WTC11 (cell line): ENCODE data around the gene CREB3L4. TPM values are rescaled to one million over a fixed set of nuclear protein-coding genes. Genes with fewer than 3 reads are reported as not detected.
"Not testable (repeated sequence)": the region's sequence is repeated elsewhere in the genome, so short reads cannot be mapped to it uniquely, and the experiment has no call there.

Experiments used
- ATAC-seq: fragments of 200-7000 bp; cut with Tn5 transposase; 2 replicates; pipeline ENCODE4 v1.10.0; 2021; ENCODE audit warnings: mild to moderate bottlenecking, moderate library complexity
- CTCF ChIA-PET: fragments of 300-600 bp; sonication (Branson Sonifier 250); formaldehyde crosslinking; loops from one replicate; lab custom pipeline; 2021; ENCODE audit warnings: antibody characterized with exemption; lab: Charles Lee
- POLR2A ChIA-PET: fragments of 350-600 bp; sonication (Branson Sonifier 250); formaldehyde crosslinking; loops from one replicate; lab custom pipeline; 2021; ENCODE audit warnings: antibody characterized with exemption; lab: Charles Lee
- DNase-seq: peaks from one replicate; pipeline ENCODE4 v3.0.0; 2021; ENCODE audit warnings: low spot score
- H3K27ac Mint-ChIP-seq: 2 replicates; pipeline ENCODE4 v1.8.0; 2021; ENCODE audit warnings: mixed read lengths
- H3K27me3 Mint-ChIP-seq: 2 replicates; pipeline ENCODE4 v1.8.0; 2021; ENCODE audit warnings: low read depth, mild to moderate bottlenecking, moderate library complexity, mixed read lengths
- H3K36me3 Mint-ChIP-seq: 2 replicates; pipeline ENCODE4 v1.8.0; 2021; ENCODE audit warnings: mixed read lengths
- H3K4me1 Mint-ChIP-seq: 2 replicates; pipeline ENCODE4 v1.8.0; 2022; ENCODE audit warnings: mixed read lengths
- H3K4me3 Mint-ChIP-seq: 2 replicates; pipeline ENCODE4 v1.8.0; 2021; ENCODE audit warnings: mild to moderate bottlenecking, moderate library complexity, mixed read lengths
- H3K9me3 Mint-ChIP-seq: 2 replicates; pipeline ENCODE4 v1.8.0; 2021; ENCODE audit warnings: mixed read lengths
- CBFB ChIP-seq: sonication (generic); formaldehyde crosslinking; IDR thresholded peaks from 2 replicates; pipeline ENCODE4 v1.8.1; 2022; ENCODE audit warnings: mild to moderate bottlenecking, low read depth, missing genetic modification reagents
- CREM ChIP-seq: sonication (generic); formaldehyde crosslinking; IDR thresholded peaks from 2 replicates; pipeline ENCODE4 v1.8.1; 2022; ENCODE audit warnings: mild to moderate bottlenecking, missing genetic modification reagents, moderate library complexity
- CTCF ChIP-seq: fragments of 200-600 bp; IDR thresholded peaks from 2 replicates; pipeline ENCODE4 v1.8.0; 2022; ENCODE audit warnings: antibody characterized with exemption
- ESRRA ChIP-seq: sonication (generic); formaldehyde crosslinking; IDR thresholded peaks from 2 replicates; pipeline ENCODE4 v1.8.1; 2022; ENCODE audit warnings: mild to moderate bottlenecking, missing genetic modification reagents, borderline replicate concordance
- HMGXB4 ChIP-seq: sonication (generic); formaldehyde crosslinking; IDR thresholded peaks from 2 replicates; pipeline ENCODE4 v1.8.1; 2023; ENCODE audit warnings: mild to moderate bottlenecking, moderate library complexity, missing genetic modification reagents
- NFYB ChIP-seq: sonication (generic); formaldehyde crosslinking; conservative IDR thresholded peaks from 2 replicates; pipeline ENCODE4 v1.8.0; 2022; ENCODE audit warnings: low read depth, missing genetic modification reagents
- SMAD3 ChIP-seq: sonication (generic); formaldehyde crosslinking; IDR thresholded peaks from 2 replicates; pipeline ENCODE4 v1.8.0; 2022; ENCODE audit warnings: missing genetic modification reagents, mild to moderate bottlenecking, borderline replicate concordance
- SOX15 ChIP-seq: fragments of 250-450 bp; sonication (Bioruptor Pico); IDR thresholded peaks from 2 replicates; pipeline ENCODE4 v1.9.0; 2021; ENCODE audit warnings: mild to moderate bottlenecking
- ZNF138 ChIP-seq: sonication (generic); formaldehyde crosslinking; conservative IDR thresholded peaks from 2 replicates; pipeline ENCODE4 v1.8.1; 2022; ENCODE audit warnings: mild to moderate bottlenecking, moderate library complexity, missing genetic modification reagents
- ZNF232 ChIP-seq: sonication (generic); formaldehyde crosslinking; IDR thresholded peaks from 2 replicates; pipeline ENCODE4 v1.8.0; 2022; ENCODE audit warnings: mild to moderate bottlenecking, missing genetic modification reagents
- ZNF263 ChIP-seq: sonication (generic); formaldehyde crosslinking; IDR thresholded peaks from 2 replicates; pipeline ENCODE4 v1.8.1; 2022; ENCODE audit warnings: low read depth, mild to moderate bottlenecking, moderate library complexity, missing genetic modification reagents
- ZNF317 ChIP-seq: sonication (generic); formaldehyde crosslinking; IDR thresholded peaks from 2 replicates; pipeline ENCODE4 v1.8.1; 2023; ENCODE audit warnings: low read depth, mild to moderate bottlenecking, moderate library complexity, missing genetic modification reagents, borderline replicate concordance
- total RNA-seq: library from RNA; stranded (reverse); gene quantifications from 3 replicates; pipeline ENCODE4 v1.2.3, GENCODE V29; 2021
- TF ChIP-seq, protein P1 (sequence below): sonication (generic); formaldehyde crosslinking; IDR thresholded peaks from 2 replicates; pipeline ENCODE4 v1.8.1; 2022; ENCODE audit warnings: low read depth, missing genetic modification reagents, borderline replicate concordance
- TF ChIP-seq, protein P2 (sequence below): fragments of 250-450 bp; sonication (Bioruptor Pico); IDR thresholded peaks from 2 replicates; pipeline ENCODE4 v1.9.0; 2021; ENCODE audit warnings: moderate library complexity, mild to moderate bottlenecking, inconsistent platforms, borderline replicate concordance
- TF ChIP-seq, protein P3 (sequence below): fragments of 250-450 bp; sonication (Bioruptor Pico); IDR thresholded peaks from 2 replicates; pipeline ENCODE4 v1.8.0; 2021; ENCODE audit warnings: mild to moderate bottlenecking

Gene CREB3L4
- total RNA-seq, 1 experiment from 2014 or later = 33.1 TPM

DNA sequence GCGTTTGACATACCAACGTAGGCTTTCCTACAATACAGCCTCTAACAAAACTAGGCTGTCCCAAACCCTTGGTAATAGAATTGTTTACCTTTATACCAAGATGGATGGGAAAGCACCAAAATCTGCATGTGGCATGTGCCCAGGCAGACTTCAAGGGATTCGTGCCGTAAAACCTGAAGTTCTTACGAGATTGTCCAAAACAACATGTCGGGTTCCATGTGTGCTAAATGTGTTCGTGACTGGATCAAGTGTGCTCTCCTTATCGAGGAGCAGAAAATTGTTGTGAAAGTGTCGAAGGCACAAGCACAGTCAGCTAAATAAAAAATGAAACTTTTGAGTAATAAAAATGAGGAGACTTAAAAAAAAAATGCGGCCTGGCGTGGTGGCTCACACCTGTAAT is 27.9 kb downstream of the CREB3L4 start (continued):
- TF ChIP-seq CTCF (no peak), ESRRA (CRISPR knock-in tag) (no peak), ZNF138 (CRISPR knock-in tag) (no peak), SMAD3 (CRISPR knock-in tag) (no peak), HMGXB4 (no peak), SOX15 (CRISPR knock-in tag) (no peak), NFYB (CRISPR knock-in tag) (no peak)
- TF ChIP-seq, protein P1, sequence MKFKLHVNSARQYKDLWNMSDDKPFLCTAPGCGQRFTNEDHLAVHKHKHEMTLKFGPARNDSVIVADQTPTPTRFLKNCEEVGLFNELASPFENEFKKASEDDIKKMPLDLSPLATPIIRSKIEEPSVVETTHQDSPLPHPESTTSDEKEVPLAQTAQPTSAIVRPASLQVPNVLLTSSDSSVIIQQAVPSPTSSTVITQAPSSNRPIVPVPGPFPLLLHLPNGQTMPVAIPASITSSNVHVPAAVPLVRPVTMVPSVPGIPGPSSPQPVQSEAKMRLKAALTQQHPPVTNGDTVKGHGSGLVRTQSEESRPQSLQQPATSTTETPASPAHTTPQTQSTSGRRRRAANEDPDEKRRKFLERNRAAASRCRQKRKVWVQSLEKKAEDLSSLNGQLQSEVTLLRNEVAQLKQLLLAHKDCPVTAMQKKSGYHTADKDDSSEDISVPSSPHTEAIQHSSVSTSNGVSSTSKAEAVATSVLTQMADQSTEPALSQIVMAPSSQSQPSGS = no peak

- Mint-ChIP-seq H3K27ac (0 out of 2 replicates have a peak overlapping the region, but pooled peaks have one; percentile 41), H3K36me3 (peaks cover 37% of the 10 kb centered on the region), H3K4me1 (peaks cover 10% of the 10 kb centered on the region)
- not testable (repeated sequence) for DNase-seq, H3K9me3 Mint-ChIP-seq, H3K27me3 Mint-ChIP-seq, ATAC-seq, H3K4me3 Mint-ChIP-seq
- ChIA-PET CTCF (interaction anchor here (0.7 to 1.4 kb wide), 2 partner anchors 108 to 221 kb away, joined by 4 read pairs; no protein-coding TSS in a partner anchor), POLR2A (interaction anchor here (0.7 kb wide), 1 partner anchor 153 kb away, joined by 5 read pairs; no protein-coding TSS in a partner anchor)
Measured at GRCh38 chr1:153996882-153997281, 29.2 kb downstream of the CREB3L4 start.

DNA sequence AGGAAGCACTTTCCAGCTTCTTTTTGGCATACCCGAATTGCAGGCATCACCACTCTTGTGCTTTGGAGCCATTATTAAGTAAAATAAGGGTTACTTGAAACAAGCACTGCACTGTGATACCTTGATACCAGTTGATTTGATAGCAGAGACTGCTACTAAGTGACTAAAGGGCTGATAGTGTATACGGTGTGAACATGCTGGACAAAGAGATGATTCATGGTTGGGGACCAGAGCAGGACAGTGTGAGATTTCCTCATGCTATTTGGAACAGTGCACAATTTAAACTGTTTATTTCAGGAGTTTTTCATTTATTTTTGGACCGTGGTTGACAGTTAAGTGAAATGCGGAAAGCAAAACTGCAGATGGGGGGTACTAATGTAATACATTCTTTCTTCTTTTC is 32.7 kb downstream of the CREB3L4 start:
- Mint-ChIP-seq H3K4me1 (no peaks in the 10 kb centered on the region), H3K9me3 (peaks cover 4% of the 10 kb centered on the region), H3K27ac (no peak overlapping the region), H3K27me3 (no peaks in the 10 kb centered on the region), H3K4me3 (no peak overlapping the region), H3K36me3 (peaks cover 8% of the 10 kb centered on the region)
- ATAC-seq (no peak), DNase-seq (no peak)
- ChIA-PET POLR2A (interaction anchor here (1.3 kb wide), 1 partner anchor 10 kb away, joined by 4 read pairs; the partner anchor contains the start of gene RPS27), CTCF (no interaction called here)
- TF ChIP-seq CBFB (CRISPR knock-in tag) = no peak

DNA sequence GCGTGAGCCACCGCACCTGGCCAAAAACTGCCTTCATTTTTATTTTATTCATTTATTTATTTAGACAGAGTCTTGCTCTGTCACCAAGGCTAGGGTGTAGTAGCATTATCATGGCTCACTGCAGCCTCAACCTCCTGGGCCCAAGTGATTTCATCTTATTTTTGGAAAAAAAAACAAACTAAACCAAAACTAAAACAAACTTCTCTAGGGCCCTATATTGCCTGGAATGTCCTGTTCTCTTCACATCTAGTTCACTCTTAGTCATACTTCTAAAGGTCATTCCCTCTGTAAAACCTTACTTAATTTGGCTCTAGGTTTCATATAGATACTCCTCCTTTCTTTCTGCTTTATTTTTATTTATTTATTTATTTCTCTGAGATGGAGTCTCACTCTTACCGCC is 38.4 kb downstream of the CREB3L4 start:
- CTCF ChIA-PET = no interaction called here
- ATAC-seq = no peak
- Mint-ChIP-seq H3K27me3 (no peaks in the 10 kb centered on the region), H3K4me3 (no peak overlapping the region), H3K36me3 (no peaks in the 10 kb centered on the region), H3K27ac (no peak overlapping the region), H3K4me1 (no peaks in the 10 kb centered on the region), H3K9me3 (no peaks in the 10 kb centered on the region)
- no peak for DNase-seq
- POLR2A ChIA-PET = no interaction called here
- TF ChIP-seq CREM (CRISPR knock-in tag) (no peak), ZNF232 (no peak), ESRRA (CRISPR knock-in tag) (no peak), ZNF263 (CRISPR knock-in tag) (no peak), ZNF317 (CRISPR knock-in tag) (no peak)
- TF ChIP-seq, protein P2, sequence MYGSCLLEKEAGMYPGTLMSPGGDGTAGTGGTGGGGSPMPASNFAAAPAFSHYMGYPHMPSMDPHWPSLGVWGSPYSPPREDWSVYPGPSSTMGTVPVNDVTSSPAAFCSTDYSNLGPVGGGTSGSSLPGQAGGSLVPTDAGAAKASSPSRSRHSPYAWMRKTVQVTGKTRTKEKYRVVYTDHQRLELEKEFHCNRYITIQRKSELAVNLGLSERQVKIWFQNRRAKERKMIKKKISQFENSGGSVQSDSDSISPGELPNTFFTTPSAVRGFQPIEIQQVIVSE (CRISPR knock-in tag) = no peak
- TF ChIP-seq, protein P3, sequence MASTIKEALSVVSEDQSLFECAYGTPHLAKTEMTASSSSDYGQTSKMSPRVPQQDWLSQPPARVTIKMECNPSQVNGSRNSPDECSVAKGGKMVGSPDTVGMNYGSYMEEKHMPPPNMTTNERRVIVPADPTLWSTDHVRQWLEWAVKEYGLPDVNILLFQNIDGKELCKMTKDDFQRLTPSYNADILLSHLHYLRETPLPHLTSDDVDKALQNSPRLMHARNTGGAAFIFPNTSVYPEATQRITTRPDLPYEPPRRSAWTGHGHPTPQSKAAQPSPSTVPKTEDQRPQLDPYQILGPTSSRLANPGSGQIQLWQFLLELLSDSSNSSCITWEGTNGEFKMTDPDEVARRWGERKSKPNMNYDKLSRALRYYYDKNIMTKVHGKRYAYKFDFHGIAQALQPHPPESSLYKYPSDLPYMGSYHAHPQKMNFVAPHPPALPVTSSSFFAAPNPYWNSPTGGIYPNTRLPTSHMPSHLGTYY (CRISPR knock-in tag) = no peak
